HG03457 (cell line): Measurements from ENCODE around the gene TRIO.
"Not testable (repeated sequence)": the region's sequence is repeated elsewhere in the genome, so short reads cannot be mapped to it uniquely, and the experiment has no call there.

ENCODE experiments used
- ATAC-seq: cut with Tn5 transposase; IDR thresholded peaks from one replicate; pipeline ENCODE4 v1.9.1; 2021; ENCODE audit warnings: moderate number of reproducible peaks; ENCODE audit not compliant: unreplicated experiment

The TRIO gene

DNA sequence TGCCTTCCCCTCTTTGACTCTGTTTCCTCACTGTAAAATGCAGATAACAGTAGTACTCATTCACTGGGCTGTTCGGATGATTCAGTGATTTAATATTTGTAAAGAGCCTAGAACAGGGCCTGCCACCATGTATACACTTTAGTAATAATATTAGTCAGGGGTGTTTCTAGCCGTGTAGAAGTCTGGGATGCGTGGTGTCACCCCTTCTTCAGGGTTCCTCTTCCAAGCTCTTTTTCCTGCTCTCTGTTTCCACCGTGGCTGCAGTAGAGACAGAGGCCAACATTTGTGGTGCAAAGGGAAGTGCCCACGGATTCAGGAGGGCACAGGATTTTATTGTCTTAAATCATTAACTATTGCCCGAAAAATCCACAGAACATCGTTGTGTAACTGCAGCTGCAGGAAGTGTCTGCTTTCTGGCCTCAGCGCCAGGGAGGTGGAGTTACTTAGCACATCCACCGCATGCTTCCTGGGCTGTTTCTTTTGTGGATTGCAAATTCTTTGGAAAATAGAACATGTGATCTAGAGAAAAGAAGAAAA lies 61.7 kb downstream of the TRIO start:
- no peak for ATAC-seq

DNA sequence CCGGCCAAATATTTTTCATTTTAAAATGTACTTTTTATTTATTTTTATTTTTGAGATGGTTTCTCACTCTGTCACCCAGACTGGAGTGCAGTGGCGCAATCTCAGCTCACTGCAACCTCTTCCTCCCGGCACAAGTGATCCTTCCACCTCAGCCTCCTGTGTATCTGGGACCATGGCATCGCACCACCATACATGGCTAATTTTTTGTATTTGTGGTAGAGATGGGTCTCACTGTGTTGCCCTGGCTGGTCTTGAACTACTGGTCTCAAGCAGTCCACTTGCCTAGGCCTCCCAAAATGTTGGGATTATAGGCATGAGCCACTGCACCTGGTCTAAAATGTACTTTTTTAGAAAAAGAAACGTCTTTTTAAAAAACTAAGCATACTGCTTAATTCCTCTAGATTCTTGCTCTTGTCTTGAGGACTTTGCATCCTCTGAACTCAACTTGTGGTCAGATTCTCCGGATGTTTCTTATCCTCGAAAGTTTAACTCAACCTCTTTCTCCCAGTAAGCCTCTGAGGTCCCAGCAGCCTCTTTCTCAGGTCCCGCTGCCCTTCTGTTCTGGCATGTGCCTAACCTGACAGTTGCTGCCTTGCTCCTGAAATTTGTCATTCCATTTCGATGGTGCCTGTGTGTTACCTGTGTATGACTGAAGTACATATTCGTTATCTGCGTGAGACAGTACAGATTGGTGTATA lies 63.0 kb downstream of the TRIO start:
- no peak for ATAC-seq

DNA sequence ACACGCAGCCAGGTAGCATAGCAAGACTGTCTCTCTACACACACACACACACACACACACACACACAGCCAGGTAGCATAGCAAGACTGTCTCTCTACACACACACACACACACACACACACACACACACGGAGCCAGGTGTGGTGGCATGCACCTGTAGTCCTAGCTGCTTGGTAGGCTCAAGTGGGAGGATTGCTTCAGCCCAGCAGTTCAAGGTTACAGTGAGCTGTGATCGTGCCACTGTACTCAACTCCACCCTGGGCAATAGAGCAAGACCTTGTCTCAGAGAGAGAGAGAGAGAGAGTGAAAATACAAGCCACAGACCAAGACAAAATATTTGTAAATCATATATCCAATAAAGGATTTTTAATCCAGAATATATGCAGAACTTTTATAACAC lies 64.3 kb downstream of the TRIO start:
- ATAC-seq: not testable (repeated sequence)

- ATAC-seq: peak; percentile 44
These were observed 65.2 kb downstream of the TRIO start for GRCh38 chr5:14208071-14209021.

GRCh38 chr5:14209222-14209822 lies 66.2 kb downstream of the TRIO start:
- no peak for ATAC-seq

- ATAC-seq: no peak
These were observed 66.7 kb downstream of the TRIO start for GRCh38 chr5:14209836-14210235.

DNA sequence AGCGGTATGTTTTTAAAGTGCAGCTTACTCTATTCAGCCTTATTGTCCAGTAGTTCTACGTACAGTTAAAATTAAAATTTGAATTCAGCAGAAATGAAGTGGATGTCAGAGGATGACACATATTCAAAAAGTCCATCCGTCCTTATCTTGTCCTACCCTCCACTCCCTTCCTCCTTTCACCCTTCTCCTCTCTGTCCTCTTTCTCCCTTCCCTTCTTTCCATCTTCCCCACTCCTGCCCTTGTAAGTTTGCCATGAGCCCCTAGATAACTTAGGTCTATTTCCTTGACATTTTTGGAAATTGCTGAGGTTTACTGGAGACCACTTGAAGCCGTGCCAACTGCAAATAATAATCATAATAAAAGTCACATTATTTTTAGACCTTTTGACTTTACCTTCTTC lies 67.6 kb downstream of the TRIO start:
- no peak for ATAC-seq

DNA sequence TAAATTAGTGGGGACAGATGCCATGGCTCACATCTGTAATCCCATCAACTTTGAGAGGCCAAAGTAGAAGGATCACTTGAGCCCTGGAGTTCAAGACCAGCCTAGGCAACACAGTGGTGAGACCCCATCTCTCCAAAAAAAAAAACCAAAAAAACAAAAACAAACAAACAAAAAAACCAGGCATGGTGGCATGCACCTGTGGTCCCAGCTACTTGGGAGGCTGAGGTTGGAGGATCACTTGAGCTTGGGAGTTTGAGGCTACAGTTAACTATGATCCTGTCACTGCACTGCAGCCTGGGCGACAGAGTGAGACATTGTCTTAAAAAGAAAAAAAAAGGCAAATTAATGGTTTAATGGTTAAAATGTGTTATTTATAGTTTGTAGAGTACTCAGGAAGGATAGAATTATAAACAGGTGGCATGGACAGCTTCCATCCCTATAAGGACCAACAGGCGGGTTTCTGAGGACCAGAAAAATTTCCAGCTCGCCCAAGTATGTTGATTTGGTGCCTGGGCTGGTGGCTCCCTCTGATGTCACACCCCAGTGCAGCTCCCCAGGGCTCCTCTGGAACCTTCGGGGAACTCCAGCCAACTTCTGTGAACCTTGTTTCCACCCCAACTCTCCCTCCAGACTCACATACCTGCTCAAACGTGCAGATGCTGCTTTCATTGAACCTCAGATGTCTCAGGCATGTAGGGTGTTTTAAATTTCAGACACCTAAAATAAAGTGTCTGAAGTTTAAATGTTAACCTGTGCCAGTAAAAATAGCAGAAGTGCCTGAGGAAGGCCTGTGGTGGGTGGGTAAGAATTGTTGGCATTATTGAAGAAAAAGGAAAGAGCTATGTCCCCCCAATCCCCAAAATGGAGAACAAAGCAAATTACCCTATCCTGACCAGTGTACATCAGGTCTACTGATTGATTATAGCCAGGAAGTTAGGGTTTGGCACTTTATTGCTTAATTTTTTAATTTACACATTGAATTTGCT lies 69.0 kb downstream of the TRIO start:
- ATAC-seq: peak; percentile 32

DNA sequence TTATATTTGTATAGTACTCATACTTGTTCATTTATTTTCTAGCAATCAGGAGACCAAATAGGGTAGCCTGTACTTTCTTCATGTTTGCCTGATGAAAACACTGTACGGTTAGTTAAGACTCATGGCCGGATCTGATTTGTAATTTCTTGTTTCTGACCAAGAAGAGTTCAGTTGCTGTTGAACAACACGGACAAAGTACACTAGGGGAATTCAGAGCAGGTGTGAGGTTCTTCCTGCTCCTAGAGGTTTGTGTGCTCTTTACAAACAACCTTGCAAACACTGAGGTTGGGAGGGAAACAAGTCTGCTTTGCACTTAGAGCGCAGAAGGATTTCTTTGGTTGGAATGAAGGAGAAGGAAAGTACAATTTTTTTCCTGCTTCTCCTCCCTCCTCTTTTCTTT lies 69.7 kb downstream of the TRIO start:
- peak; percentile 36 for ATAC-seq

DNA sequence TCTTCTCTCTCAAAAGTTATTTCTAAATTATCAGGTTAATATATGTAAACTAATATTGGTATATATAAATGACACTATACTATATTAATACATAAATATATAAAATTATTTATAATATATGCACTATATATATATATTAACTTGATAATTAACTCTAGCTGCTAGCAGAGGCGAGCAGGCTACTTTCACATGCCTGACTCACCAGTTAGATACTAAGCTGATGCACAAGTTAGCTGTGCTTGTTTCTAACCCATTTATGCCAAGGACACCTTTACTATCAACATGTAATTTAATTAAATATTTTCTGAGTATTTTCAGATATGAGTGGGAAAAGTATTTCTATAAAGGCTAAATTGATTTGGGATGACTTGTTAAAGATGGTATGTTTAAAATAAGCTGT lies 70.1 kb downstream of the TRIO start:
- no peak for ATAC-seq

- no peak for ATAC-seq
These were observed 70.9 kb downstream of the TRIO start for GRCh38 chr5:14213813-14214585.

- no peak for ATAC-seq
These were observed 72.8 kb downstream of the TRIO start for GRCh38 chr5:14215901-14216300.

- no peak for ATAC-seq
These were observed 73.2 kb downstream of the TRIO start for GRCh38 chr5:14216372-14216771.

DNA sequence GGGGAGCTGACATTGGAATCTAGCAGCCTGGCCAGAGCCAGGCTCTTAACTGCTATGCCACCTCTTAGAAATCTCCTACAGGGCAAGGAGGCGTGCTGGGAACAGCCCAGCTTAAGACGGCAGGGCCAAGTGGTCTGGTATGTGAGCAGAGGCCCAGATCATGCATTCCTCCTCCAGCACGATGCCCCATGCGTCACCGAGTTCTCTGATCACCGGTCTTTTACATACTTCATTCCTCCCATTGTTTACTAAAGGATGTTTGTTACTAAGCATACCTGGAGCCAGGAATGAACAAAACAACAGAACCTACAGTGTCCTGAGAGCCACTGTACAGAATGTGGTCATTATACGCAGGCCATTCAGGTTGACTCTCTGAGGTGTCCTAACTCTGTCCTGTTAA lies 73.8 kb downstream of the TRIO start:
- ATAC-seq: no peak

- ATAC-seq: no peak
These were observed 74.4 kb downstream of the TRIO start for GRCh38 chr5:14217587-14217986.

DNA sequence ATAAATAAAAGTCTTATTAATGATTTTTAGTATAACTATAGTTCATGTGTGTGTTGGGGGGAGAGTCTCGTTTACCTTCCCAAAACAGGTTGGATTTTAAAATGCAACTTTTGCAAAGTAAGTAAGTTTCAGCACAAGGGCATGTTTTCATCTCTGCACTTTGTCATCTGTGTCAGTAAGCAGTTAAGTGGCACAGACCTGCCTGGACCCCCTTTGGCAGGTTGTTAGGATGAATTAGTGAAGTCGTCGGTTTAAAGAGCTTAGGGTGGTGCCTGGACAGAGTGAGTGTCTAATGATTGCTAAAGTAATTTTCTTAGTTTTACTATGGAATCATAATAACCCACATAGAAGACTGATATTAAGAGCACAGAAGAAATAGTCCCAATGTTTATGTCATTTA lies 74.9 kb downstream of the TRIO start:
- ATAC-seq: no peak

GRCh38 chr5:14218480-14218879 lies 75.3 kb downstream of the TRIO start:
- no peak for ATAC-seq

DNA sequence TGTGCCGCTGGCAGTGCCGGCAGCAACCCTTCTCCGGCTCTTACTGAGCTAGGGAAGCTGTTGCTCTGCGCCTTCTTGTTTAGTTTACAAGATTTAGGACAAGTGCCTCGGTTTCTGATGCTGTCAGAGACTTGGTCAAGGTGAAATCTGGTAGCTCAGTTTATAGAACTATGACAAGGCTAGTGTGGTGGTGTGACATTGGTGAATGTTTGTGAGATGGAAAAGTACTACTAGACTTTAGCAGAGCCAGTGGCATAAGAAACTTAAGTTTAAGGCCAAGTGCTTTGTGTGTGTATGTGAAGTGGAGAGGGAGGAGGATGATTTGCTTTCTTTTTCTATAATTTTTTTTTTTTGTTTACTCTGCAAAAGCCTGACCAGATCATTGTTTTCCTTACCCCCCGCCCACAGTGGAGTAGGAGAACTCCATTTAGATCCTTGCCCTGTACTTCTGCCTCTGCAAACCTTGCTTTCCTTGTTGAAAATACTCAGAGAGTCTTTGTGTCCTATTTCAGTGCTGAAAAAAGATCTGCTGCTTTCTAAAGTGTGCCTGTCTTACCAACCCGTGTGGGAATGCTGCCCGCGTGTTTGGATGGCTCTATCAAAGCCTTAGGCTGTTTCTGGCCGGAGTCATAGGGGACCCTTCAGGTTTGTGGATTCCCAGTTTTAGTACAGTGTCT lies 75.9 kb downstream of the TRIO start:
- ATAC-seq: no peak
